Middle frontal gyrus (tissue), 1 donor: Measurements from ENCODE around the gene UNKL.

Experiments used
- DNase-seq: peaks from one replicate; pipeline ENCODE4 v3.0.0-alpha.2; 2015; ENCODE audit warnings: low spot score; ENCODE audit errors: extremely low spot score

The UNKL gene

DNA sequence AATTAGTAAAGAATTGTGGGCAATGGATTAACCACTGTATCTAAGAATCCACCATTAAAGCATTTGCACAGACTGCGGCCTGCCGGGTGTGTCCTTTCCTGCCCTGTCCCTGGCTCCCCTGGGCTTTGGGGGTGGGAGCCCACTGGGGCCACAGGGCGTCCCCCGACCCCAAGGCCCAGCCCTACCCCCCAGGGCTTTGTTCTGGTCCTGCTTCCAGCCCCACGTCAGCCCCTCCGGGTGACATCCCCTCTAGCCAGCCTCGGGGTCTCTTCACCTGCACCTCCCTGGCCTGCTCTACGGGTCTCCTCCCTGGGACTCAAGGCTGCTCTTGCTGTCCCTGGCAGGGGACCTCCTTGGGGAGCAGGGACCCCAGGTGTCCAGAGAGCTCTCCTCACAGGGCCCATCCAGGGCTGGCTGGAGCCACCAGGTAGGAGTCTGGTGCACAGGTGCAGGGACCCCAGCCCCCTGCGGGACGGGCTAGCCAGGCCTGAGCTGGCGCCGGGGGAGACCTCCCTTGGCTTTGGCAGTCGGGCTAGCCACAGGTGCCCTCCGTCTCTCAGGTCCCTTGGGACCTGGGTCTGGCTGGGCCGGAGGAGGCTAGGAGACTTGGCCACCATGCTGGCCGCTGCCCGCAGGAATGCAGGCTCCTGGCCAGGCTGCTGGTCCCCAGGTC is 87.4 kb downstream of the UNKL start:
- DNase-seq = no peak

DNA sequence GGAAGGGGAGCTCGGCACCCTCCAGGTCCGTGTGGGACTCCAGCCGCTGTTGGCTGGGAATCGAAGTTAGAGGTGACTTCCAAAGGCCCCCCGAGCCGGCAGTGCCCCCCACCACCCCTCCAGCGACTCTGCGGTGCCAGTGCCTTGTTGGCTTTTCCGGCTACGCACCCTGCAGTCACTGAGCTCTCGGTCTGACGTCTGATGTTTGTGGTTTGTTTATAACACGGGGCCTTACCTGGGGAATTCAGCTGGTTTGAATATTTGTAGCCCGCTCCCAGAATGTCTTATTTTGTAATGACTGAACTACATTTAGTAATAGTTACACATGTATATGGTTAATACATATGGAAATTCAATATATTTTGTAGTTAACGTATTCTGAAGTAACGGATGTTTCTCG is 88.1 kb downstream of the UNKL start:
- no peak for DNase-seq

DNA sequence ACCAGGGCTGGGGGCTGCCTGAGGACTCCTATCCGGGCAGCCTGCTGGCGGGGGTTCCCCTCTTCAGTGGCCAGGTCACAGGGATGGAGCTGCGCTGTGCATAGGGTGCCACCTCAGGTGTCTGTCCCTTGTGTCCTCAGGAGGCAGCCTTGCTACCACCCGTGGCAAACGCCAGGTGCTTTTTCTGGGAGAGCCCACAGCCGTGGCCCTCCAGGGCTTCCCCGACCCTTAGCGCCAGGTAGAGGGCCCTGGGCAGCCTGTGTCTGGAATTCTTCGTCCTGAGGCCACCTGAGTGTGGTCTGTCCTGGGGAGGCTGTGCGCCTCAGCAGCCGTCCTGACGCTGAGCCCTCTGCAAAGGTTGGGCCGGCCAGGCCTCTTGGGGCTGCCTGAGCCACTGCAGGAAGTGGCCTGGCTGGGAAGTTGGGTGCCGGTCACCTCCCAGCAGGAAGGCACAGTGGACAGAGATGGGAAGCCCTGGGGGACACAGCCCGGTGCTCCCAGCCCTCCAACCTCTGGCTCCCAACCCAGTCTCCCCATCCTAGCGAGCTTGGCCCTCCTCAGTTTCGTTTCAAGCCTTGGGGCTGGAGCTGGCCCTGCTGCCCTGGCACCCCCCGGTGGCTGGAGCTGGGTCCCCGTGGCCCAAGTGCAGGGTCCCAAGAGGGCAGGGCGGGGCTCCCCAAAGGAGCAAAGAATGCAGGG is 88.7 kb downstream of the UNKL start:
- DNase-seq = no peak

- DNase-seq = no peak
Measured at GRCh38 chr16:1325261-1325660, 89.2 kb downstream of the UNKL start.

- no peak for DNase-seq
Measured at GRCh38 chr16:1324286-1324826, 90.1 kb downstream of the UNKL start.

GRCh38 chr16:1323296-1324239 is 90.9 kb downstream of the UNKL start:
- DNase-seq = no peak

DNA sequence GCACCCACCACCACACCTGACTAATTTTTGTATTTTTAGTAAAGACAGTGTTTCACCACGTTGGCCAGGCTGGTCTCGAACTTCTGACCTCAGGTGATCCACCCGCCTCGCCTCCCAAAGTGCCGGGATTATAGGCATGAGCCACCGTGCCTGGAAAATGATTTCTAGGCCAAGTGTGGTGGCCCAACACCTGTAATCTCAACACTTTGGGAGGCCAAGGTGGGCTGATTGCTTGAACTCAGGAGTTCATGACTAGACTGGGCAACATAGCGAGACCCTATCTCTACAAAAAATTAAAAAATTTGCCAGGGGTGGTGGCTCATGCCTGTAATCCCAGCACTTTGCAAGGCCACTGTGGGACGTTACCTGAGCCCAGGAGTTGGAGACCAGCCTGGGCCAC is 92.1 kb downstream of the UNKL start:
- no peak for DNase-seq

GRCh38 chr16:1320658-1321240 is 93.8 kb downstream of the UNKL start:
- DNase-seq = no peak

GRCh38 chr16:1320097-1320496 is 94.4 kb downstream of the UNKL start:
- DNase-seq = no peak

GRCh38 chr16:1319041-1319440 is 95.5 kb downstream of the UNKL start:
- DNase-seq = no peak

- no peak for DNase-seq
Measured at GRCh38 chr16:1318268-1318545, 96.3 kb downstream of the UNKL start.

- DNase-seq = no peak
Measured at GRCh38 chr16:1317479-1318267, 96.8 kb downstream of the UNKL start.

- no peak for DNase-seq
Measured at GRCh38 chr16:1316033-1316405, 98.5 kb downstream of the UNKL start.

GRCh38 chr16:1315081-1316032 is 99.1 kb downstream of the UNKL start:
- no peak for DNase-seq

- no peak for DNase-seq
Measured at GRCh38 chr16:1314399-1315068, 100.0 kb downstream of the UNKL start.

DNA sequence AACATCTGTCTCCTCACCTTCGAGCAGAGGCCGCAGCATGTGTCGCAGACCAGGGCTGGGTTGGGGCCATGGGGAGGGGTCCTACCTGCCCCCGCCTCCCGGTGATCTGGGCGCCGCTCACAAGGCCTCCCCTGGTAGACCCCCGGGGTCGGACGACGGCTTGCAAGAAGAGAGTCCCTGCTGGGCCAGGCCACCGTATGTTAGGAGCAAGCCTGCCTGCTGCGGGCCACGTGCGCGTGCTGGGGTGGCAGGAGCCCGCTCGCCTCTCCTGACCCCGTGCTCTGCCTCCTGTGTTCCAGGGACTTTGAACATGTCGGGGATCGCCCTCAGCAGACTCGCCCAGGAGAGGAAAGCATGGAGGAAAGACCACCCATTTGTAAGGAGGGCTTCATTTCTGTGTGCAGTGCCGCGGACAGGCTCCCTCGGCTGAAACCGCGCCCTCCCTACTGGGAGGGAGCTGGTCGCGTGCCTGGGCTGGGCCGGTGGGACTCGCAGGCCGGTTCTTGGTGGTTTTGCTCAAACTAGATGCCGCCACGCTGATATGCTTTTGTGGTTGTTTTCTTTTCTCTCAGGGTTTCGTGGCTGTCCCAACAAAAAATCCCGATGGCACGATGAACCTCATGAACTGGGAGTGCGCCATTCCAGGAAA is 100.7 kb downstream of the UNKL start:
- DNase-seq = no peak
